GM21381 (cell line): ENCODE data around the gene SYNJ2.
"Not testable (repeated sequence)": the region's sequence is repeated elsewhere in the genome, so short reads cannot be mapped to it uniquely, and the experiment has no call there.

Experiments used
- ATAC-seq: cut with Tn5 transposase; IDR thresholded peaks from one replicate; pipeline ENCODE4 v1.9.1; 2021; ENCODE audit warnings: mild to moderate bottlenecking, moderate library complexity; ENCODE audit not compliant: unreplicated experiment

Gene SYNJ2

DNA sequence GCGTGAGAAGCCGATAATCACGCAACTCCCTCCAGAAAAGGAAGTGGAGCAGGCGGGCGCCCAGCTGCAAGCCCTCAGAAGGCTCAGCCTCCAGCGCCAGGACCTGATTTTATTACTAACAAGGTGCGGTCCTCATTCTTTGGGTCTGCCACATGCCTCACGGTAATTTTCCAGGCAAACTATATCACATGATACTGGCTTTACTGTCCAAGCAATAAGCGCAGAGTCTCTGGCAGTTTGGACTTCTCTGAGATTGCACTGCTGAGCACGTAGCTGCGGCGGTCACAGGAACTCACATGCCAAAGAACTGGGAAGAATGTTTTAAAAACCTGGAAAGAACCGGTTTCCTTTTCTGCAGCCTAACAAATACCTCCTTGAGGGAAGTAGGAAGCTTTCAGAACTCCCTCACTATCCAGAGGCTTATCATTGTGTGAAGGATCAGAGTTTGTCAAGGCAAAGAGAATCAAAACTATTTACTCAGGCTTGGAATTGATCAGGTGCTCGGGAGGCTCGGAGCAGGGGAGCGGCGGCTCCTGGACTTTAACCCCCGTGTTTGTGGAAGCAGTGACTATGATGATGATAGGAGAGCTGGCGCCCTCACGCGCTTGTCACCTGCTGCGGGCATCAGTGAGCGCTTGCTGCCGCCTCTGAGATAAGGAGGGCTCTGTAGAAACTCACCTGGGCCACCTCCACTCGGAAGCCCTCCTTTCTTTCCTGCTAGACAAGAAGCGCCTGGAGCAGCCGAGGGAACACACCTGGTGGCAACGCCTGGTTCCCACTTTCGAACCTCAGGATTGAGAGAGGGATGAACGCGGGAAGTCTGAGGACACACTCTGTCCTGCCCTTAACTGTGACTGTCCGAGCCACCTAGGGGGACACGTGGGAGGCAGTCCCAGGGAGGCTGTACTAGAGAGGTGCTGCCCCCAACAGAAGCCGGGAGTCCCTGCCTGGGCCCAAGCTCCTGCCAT lies 27.2 kb upstream of the SYNJ2 start:
- ATAC-seq = no peak

DNA sequence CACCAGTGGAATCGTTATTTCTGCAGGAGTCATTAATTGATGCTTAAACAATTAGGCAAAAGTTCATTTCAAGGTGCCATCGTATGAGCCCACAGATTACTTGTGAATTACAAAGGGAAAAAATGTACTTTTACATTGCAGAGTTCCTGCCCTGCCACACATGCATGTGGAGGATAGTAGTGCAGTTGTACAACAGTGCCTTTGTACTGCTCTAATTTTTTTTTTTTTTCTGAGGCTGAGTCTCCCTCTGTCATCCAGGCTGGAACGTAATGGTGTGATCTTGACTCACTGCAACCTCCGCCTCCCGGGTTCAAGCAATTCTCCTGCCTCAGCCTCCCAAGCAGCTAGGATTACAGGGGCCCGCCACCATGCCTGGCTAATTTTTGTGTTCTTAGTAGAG lies 26.0 kb upstream of the SYNJ2 start:
- ATAC-seq = no peak

DNA sequence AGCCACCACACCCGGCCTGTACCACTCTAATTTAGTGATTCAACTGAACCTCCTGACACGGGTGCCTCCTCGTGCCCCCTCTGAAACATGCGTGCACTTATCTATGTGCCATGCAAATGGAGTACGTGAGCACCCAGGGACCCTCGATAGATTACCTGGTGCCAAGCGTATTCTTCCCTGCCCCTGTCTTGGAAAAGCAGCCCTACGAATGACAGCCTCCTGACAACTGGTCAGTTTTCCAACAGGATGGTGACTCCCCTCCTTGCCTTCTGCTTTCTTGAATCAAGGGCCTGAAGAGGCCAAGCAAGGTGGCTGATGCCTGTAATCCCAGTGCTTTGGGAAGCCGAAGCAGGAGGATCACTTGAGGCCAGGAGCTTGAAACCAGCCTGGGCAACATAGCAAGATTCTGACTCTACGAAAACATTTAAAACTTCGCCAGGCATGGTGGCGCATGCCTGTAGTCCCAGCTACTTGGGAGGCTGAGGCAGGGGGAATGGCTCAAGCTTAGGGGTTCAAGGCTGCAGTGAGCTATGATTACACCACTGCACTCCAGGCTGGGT lies 25.4 kb upstream of the SYNJ2 start:
- ATAC-seq = no peak

DNA sequence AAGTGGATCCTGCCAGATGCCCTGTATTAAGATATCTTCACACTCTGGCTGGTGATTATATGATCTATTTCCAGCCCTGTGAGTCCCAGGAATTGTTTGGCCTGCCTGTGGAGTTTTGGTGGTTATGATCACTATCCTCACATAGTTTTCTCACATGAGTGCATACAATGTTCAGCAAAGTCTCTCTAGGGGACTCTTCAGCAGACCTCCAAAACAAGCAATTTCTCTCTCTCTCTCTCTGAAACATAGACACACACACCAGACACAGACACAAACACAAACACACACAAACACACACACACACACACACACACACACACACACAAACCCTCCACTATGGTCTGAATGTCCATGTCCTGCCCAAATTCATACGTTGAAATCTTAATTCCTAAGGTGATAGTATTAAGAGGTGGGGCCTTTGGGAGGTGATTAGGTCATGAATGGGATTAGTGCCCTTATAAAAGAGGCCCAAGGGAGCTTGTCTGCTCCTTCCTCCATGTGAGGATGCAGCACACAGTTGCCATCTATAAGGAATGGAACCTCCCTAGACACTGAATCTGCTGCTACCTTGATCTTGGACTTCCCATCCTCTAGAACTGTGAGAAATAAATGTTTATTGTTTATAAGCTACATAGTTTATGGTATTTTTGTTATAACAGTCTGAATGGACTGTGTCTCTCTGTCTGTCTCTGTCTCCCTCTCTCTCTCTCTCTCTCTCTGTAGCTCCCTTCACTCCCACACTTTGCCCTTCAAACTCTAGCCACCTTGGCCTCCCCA lies 22.0 kb upstream of the SYNJ2 start:
- no peak for ATAC-seq

DNA sequence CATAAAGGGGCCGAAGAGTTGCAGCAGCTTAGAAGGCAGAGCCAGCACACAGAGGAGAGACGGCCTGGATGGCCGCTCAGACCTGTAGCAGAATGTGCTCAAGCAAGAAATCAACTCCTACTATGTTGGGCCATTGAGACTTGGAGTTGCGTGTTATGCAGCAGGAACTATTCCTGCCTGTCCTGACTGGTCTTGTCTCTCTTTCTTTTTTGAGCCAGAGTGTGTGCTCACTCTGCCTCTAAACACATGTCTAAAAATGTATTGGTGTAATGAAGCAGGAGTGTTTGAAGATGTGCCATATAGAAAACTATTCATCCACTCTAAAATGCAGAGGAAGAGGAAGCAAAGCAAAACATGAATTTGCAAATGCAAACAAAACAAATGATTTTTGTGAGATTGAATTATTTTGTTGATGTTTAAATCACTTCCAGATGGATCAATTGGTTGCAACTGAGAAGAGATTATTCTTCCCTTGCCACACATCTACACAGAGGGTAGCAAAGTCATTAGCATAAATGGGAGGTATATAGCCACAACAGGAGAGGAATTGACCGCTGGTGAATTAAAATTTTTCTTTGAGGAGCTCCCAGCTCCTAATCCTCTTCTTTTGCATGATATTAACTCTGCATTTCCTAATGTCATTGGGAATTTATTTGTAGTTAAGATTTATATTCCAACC lies 20.4 kb upstream of the SYNJ2 start:
- no peak for ATAC-seq

DNA sequence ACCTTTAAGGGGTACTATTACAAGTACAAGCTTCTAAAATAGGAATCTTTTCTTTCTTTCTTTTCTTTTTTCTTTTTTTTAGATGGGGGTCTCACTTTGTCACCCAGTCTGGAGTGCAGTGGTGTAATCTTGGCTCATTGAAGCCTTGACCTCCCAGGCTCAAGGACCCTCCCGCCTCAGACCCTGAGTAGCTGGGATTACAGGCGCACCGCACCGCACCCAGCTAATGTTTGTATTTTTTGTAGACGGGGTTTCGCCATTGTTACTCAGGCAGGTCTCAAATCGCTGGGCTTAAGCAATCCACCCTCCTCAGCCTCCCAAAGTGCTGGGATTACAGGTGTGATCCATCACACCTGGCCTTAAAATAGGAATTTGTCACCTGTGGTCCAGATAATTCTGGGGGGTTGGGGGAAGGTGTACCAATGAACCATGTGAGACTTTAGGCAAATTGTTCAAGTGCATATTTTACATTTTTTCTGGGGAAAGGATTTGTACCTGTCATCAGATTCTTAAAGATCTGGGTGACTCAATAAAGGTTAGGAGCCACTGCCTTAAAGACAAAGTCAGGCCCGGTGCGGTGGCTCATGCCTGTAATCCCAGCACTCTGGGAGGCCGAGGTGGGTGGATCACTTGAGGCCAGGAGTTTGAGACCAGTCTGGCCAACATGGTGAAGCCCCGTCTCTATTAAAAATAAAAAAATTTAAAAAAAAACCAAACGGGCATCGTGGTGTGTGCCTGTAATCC lies 19.7 kb upstream of the SYNJ2 start:
- ATAC-seq = no peak

DNA sequence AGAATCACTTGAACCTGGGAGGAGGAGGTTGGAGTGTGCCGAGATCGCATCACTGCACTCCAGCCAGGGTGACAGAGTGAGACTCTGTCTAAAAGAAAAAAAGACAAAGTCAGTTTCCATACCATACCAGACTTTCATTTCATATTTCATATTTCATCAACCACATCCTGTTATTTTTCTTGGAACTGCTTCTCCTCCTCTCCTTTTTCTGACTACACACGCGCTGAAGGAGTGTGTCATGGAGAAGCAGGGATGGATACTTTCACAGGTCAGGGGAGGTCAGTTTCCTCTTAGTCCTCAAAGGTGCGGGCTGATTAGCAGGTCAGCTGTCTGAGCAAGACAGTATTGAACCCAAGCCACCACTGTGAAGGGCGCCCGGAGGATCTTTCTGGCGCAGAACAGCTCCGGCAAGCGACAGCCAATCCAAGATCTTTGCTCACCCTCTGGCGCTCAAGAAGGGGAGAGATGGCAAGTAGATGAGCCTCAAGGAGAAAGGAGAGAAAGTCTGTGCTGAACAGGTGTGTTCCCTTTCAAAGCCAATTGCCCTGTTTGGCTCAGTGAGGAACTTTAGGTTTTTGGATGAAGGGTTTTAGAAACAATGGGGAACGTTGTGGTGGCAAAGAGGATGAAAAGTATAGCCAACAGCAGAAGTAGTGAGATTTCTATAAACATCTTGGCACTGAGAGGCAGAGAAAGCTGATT lies 18.9 kb upstream of the SYNJ2 start:
- no peak for ATAC-seq

DNA sequence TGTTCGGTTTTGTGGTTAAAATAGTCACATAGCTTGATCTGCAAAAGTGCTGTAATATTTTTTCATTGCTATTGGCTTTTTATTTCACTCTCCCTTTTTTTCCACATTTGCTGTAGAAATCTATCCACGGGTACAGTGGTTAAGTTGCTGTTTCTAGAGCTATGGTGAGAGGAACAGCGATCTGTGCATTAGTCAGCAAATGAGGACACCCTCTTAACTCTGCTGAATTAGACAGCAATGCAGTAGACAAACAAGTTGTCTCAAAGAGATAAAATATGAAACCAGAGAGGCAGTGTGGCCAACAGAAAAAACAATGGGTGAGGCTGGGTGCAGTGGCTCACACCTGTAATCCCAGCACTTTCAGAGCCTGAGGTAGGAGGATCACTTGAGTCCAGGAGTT lies 17.6 kb upstream of the SYNJ2 start:
- ATAC-seq = no peak

DNA sequence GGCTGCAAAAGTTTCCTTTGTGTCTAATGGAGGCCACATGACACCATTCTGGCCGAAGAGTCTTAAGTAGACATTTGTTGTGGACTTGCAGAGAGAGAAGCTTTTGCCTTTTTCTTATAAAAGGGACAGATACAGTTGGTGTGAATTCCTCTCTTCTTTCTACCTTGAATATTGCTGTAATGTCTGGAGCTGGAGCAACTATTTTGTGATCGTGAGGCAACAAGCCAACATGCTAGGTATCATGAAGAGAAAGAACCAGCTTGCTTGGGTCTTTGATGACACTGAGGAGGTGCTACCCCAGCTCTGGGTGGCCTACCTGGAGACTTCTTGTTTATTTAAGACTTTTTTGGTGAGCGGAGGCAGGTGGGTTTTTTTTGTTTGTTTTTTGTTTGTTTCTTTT lies 16.3 kb upstream of the SYNJ2 start:
- no peak for ATAC-seq

DNA sequence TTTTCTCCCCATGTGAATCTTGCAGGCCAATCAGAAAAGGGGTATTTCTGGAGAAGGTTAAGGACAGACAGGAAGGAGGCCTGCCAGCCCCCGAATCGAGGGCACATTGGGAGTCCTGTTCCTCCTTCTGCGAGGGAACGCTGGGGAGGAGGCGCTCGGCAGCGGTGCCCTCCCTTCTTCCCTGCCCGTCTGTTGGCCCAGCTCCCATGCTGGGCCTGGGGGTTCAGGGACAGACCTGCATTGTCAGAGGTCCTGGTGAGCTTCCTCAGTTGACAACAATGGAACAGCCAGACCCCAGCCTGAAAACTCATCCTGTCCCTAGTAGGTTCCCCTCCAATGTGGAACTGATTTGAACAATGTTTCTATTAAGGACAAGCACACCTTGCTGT lies 15.1 kb upstream of the SYNJ2 start:
- no peak for ATAC-seq

DNA sequence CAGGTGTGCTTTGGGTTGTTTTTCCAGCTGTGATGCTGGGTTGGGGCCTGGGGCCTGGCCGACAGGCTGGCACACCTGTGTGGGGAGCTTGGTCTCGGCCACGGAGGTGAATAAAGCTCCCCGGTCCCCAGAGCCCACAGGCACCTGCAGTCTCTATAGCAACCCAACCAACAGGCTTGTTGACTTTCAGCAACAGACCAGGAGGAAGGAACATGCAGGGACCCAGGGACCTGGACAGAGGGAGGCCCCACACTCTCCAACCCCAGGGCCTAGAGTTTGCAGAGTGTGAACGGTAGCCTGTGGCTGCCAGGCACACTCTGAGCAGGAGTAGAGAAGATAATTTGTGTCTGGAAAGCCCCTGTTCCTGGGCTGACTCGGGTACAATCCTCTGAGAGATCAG lies 14.6 kb upstream of the SYNJ2 start:
- ATAC-seq = no peak

DNA sequence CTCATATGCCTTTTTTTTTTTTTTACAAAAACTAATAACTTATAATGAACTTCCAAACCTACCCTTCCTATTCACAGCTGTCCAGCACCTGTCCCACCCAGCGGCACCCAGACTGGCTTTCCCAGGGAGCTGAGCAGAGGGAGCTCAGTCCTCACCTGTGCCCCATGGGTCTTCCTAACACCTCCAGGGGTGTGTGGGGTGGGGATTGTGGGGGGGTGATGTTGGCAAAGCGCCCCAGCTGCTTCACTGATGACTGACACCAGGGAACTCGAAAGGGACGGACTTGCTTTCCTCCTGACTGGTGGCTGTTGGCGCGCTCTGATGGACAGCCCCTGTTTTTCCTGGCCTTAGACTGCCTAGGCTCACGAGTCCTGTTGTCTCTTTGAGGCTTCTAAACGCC lies 14.2 kb upstream of the SYNJ2 start:
- ATAC-seq = no peak

DNA sequence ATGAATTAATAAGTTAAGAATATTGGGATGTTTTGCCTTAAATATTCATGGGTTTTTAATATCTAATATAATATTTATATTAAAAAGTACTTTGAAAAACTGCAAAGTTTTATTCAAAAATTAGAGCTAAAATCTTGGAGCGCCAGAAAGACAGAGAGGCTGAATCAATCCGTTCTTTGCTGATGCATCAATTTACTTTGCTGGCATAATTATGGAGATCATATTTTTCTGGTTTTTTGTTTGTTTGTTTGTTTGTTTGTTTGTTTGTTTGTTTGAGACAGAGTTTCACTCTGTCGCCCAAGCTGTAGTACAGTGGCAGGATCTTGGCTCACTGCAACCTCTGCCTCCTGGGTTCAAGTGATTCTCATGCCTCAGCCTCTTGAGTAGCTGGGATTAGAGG lies 9.5 kb upstream of the SYNJ2 start:
- ATAC-seq = not testable (repeated sequence)

DNA sequence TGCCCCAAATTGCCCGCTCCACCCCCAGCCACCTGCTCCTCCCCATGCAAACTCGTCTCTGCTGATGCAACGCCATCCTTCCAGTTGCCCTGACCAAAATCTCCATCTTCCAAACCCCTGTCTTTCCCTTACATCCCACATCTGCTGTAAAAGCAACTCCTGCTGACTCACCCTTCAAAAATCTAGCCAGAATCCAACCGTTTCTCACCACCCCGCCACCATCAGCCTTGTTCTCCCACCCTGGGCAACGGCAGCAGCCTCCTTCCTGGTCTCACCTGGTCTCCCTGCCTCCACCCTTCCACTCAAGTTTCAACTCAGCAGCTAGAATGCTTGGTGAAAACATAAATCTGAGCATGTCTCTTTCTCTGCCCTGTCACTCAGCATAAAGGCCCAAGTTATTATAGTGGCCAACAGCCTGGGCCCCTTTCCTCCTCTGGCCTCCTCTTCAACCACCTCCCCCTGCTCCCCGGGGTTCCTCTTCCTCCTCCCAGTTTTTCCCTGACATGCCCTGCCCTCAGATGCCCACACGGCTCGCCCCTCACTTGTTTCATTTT lies 7.2 kb upstream of the SYNJ2 start:
- no peak for ATAC-seq

DNA sequence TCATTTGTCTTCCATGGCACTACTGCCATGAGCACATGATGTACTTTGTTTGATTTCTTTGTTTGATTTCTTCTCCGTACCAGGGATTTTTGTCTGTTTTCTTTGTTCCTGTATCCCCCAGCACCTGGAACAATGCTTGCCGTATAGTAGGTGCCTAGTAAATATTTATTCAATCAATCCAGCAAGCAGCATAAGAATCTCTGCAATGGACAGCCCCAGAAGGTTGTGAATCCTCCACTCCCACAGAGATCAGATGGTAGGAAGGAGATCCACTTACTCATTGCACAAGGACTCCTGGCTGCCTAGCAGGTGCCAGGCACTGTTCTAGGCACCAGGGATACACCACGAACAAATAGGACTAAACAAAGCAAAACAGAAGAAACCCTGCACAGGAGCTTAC lies 6.7 kb upstream of the SYNJ2 start:
- ATAC-seq = no peak

DNA sequence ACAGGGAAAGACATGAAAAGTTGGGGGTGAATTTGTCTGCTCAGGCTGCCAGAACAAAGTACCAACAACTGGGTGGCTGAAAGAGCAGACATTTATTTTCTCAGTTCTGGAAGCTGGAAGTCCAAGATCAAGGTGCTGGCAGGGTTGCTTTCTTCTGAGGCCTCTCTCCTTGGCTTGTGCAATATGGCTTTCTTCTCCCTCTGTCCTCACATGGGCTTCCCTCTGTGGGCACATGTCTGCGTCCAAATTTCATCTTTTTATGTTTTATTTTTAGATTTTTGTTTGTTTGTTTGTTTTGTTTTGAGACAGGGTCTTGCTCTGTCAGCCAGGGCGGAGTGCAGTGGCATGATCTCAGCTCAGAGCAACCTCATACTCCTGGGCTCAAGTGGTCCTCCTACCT lies 6.2 kb upstream of the SYNJ2 start:
- no peak for ATAC-seq

DNA sequence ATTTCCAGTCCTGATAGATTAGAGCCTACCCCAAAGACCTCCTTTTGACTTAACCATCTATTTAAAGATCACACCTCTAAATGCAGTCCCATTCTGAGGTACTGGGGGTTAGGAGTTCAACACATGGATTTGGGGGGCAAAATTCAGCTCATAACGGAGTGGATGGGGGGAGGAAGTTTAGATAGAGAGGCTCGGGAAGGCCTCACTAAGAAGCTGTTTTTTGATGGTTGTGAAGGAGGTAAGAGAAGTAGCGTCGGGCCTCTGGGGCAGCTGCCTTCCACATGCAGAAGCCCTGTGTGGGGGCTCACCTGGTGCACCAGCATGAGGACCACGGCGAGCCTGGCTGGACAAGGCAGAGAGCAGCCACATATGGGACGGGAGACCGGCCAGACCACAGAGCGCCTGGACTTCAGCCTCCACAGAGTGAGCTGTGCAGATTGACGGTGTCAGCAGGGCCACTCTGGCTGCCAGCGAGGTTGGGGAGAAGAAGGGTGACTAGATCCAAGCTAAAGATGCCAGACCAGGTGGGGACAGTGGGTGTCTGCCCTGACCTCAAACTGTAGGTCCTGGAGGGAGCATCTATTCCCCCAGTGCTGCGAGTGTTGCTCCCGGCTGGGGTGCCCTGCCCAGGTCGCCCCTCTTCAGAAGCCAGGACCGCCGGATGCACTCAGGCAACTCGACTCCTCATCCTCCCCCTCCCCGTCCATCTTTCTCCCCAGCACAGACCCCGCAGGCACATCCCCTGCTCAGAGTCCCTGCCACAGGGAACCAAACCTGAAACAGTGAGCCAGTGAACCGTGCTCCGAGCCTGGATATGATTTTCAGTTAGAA lies 5.1 kb upstream of the SYNJ2 start:
- no peak for ATAC-seq

DNA sequence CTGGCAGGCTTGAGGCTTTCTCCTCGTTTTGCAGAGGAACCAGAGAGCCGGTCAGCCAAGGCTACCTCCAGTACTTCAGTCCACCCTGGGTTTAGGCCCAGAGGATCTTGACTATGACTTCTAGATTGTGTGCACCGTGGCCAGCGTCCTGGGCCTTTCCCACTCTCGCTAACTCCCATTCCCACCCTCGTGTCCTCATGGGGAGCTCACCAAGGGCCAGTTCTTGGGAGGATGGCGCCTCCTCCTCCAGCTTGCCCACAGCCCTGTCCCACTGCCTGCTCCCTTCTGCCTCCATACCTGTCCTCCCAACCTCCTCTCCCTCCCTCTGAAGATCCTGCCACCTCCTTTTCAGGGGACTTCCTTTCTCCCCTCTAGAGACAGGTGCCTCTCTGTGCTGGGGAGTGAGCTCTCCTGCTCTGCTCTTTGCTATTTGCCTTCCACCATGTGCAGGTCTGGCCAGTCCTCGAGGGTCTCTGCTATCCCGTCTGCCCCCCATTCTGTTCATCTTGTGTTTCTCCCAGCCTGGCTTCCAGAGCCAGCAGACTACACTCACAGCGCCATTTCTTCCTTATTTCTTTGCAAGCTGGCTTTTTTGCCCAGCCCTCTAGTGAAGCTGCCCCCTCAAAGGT lies 4.4 kb upstream of the SYNJ2 start:
- ATAC-seq = no peak
